ENCODE results near the gene BCLAF3. TPM values are rescaled to one million over a fixed set of nuclear protein-coding genes. Genes with fewer than 3 reads are reported as not detected.
A peak's percentile ranks its signal among the peaks of the same experiment; 100 is the strongest.

Gene BCLAF3
- total RNA-seq, 2 donors from 2014 or later = 9.5 to 10.5 TPM

GRCh38 chrX:19975845-19976244, 15.0 kb downstream of the BCLAF3 start:
- ATAC-seq (ENCODE audit: insufficient number of reproducible peaks, low FRiP score, low read depth) = no peak
- no peaks in the 10 kb centered on the region for H3K36me3 ChIP-seq
- no peak for TF ChIP-seq CTCF (IDR thresholded peaks at IDR 0.05)

GRCh38 chrX:19972984-19973383, 17.9 kb downstream of the BCLAF3 start:
- Histone ChIP-seq H3K4me3 (no peak overlapping the region), H3K4me1 (ENCODE audit: control insufficient read depth in 1 of 2, low read depth in 2 of 2) (no peaks in the 10 kb centered on the region), H3K27ac (no peak overlapping the region), H3K36me3 (no peaks in the 10 kb centered on the region), H3K27me3 (replicated peaks; ENCODE audit: insufficient read depth) (no peaks in the 10 kb centered on the region), H3K9me3 (no peaks in the 10 kb centered on the region)
- ATAC-seq (ENCODE audit: insufficient number of reproducible peaks, low FRiP score, low read depth) = no peak
- no peak for TF ChIP-seq CTCF (IDR thresholded peaks at IDR 0.05)
- no peak for DNase-seq (ENCODE audit: low spot score)

More at GRCh38 chrX:19975845-19976244, 15.0 kb downstream of the BCLAF3 start:
- H3K27ac ChIP-seq = no peak overlapping the region
- H3K9me3 ChIP-seq = no peaks in the 10 kb centered on the region
- H3K27me3 ChIP-seq (replicated peaks; ENCODE audit: insufficient read depth) = no peaks in the 10 kb centered on the region
- no peak for DNase-seq (ENCODE audit: low spot score)
- H3K4me1 ChIP-seq (ENCODE audit: control insufficient read depth in 1 of 2, low read depth in 2 of 2) = no peaks in the 10 kb centered on the region
- no peak overlapping the region for H3K4me3 ChIP-seq

GRCh38 chrX:19968276-19968675, 22.6 kb downstream of the BCLAF3 start:
- Histone ChIP-seq H3K4me3 (no peak overlapping the region), H3K27ac (no peak overlapping the region), H3K36me3 (no peaks in the 10 kb centered on the region), H3K4me1 (ENCODE audit: control insufficient read depth in 1 of 2, low read depth in 2 of 2) (no peaks in the 10 kb centered on the region), H3K9me3 (no peaks in the 10 kb centered on the region), H3K27me3 (replicated peaks; ENCODE audit: insufficient read depth) (no peaks in the 10 kb centered on the region)
- ATAC-seq (ENCODE audit: insufficient number of reproducible peaks, low FRiP score, low read depth) = no peak
- TF ChIP-seq CTCF (IDR thresholded peaks at IDR 0.05) = no peak
- DNase-seq (ENCODE audit: low spot score) = no peak

GRCh38 chrX:19966056-19966455, 24.8 kb downstream of the BCLAF3 start:
- Histone ChIP-seq H3K9me3 (no peaks in the 10 kb centered on the region), H3K27ac (no peak overlapping the region), H3K4me1 (ENCODE audit: control insufficient read depth in 1 of 2, low read depth in 2 of 2) (no peaks in the 10 kb centered on the region), H3K4me3 (no peak overlapping the region), H3K27me3 (replicated peaks; ENCODE audit: insufficient read depth) (no peaks in the 10 kb centered on the region), H3K36me3 (no peaks in the 10 kb centered on the region)
- DNase-seq (ENCODE audit: low spot score) = no peak
- ATAC-seq (ENCODE audit: insufficient number of reproducible peaks, low FRiP score, low read depth) = no peak
- no peak for TF ChIP-seq CTCF (IDR thresholded peaks at IDR 0.05)

GRCh38 chrX:19964017-19964710, 26.7 kb downstream of the BCLAF3 start:
- peak overlapping the region in 1 of 2 donors; percentile 17 for H3K27ac ChIP-seq
- no peak for ATAC-seq (ENCODE audit: insufficient number of reproducible peaks, low FRiP score, low read depth)
- H3K4me3 ChIP-seq = no peak overlapping the region
- no peaks in the 10 kb centered on the region for H3K36me3 ChIP-seq
- no peaks in the 10 kb centered on the region for H3K27me3 ChIP-seq (replicated peaks; ENCODE audit: insufficient read depth)
- no peak for TF ChIP-seq CTCF (IDR thresholded peaks at IDR 0.05)
- no peak for DNase-seq (ENCODE audit: low spot score)
- no peaks in the 10 kb centered on the region for H3K9me3 ChIP-seq
- H3K4me1 ChIP-seq (ENCODE audit: control insufficient read depth in 1 of 2, low read depth in 2 of 2) = no peaks in the 10 kb centered on the region
